OCI-LY7 (cell line): ENCODE measurements around the gene PTGDS.

ENCODE experiments used
- EZH2phosphoT487 ChIP-seq: fragments of 200-600 bp; sonication (generic); IDR thresholded peaks from 2 replicates; pipeline ENCODE4 v1.6.1; 2018; ENCODE audit warnings: low read depth, borderline replicate concordance, mild to moderate bottlenecking, mixed run types, antibody characterized with exemption, low read length, moderate library complexity, mixed read lengths
- TF ChIP-seq, protein P1 (sequence below): fragments of 200-600 bp; sonication (generic); conservative IDR thresholded peaks from 2 replicates; pipeline ENCODE4 v1.5.1; 2014; ENCODE audit warnings: mild to moderate bottlenecking, antibody characterized with exemption, low read length, moderate library complexity, mixed read lengths

DNA sequence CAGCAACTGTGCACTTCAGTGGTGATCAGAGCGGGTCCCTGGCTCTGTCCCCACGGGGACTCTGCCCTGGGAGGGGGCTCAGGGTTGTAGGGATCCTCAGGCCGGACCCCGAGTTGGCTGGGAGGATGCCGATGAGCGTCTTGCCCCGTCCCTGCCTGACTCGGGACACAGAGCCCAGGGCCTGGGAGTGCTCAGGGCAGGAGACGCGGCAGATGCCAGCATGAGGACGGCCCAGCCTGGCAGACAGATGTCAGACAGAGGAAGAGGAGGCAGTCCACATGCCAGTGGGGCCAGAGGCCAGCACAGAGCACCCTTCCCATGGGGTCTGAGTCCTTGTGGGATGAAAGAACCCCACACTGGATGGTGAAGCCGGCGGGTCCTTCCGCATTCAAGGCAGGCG lies 14.0 kb upstream of the PTGDS start:
- TF ChIP-seq, protein P1, sequence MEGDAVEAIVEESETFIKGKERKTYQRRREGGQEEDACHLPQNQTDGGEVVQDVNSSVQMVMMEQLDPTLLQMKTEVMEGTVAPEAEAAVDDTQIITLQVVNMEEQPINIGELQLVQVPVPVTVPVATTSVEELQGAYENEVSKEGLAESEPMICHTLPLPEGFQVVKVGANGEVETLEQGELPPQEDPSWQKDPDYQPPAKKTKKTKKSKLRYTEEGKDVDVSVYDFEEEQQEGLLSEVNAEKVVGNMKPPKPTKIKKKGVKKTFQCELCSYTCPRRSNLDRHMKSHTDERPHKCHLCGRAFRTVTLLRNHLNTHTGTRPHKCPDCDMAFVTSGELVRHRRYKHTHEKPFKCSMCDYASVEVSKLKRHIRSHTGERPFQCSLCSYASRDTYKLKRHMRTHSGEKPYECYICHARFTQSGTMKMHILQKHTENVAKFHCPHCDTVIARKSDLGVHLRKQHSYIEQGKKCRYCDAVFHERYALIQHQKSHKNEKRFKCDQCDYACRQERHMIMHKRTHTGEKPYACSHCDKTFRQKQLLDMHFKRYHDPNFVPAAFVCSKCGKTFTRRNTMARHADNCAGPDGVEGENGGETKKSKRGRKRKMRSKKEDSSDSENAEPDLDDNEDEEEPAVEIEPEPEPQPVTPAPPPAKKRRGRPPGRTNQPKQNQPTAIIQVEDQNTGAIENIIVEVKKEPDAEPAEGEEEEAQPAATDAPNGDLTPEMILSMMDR: no peak
- TF ChIP-seq EZH2phosphoT487: no peak
